WTC11 (cell line): ENCODE measurements around the gene TMEM43. TPM values are rescaled to one million over a fixed set of nuclear protein-coding genes. Genes with fewer than 3 reads are reported as not detected.

Experiments used
- ATAC-seq: fragments of 200-7000 bp; cut with Tn5 transposase; 2 replicates; pipeline ENCODE4 v1.10.0; 2021; ENCODE audit warnings: mild to moderate bottlenecking, moderate library complexity
- CTCF ChIA-PET: fragments of 300-600 bp; sonication (Branson Sonifier 250); formaldehyde crosslinking; loops from one replicate; lab custom pipeline; 2021; ENCODE audit warnings: antibody characterized with exemption; lab: Charles Lee
- POLR2A ChIA-PET: fragments of 350-600 bp; sonication (Branson Sonifier 250); formaldehyde crosslinking; loops from one replicate; lab custom pipeline; 2021; ENCODE audit warnings: antibody characterized with exemption; lab: Charles Lee
- DNase-seq: peaks from one replicate; pipeline ENCODE4 v3.0.0; 2021; ENCODE audit warnings: low spot score
- H3K27ac Mint-ChIP-seq: 2 replicates; pipeline ENCODE4 v1.8.0; 2021; ENCODE audit warnings: mixed read lengths
- H3K27me3 Mint-ChIP-seq: 2 replicates; pipeline ENCODE4 v1.8.0; 2021; ENCODE audit warnings: low read depth, mild to moderate bottlenecking, moderate library complexity, mixed read lengths
- H3K36me3 Mint-ChIP-seq: 2 replicates; pipeline ENCODE4 v1.8.0; 2021; ENCODE audit warnings: mixed read lengths
- H3K4me1 Mint-ChIP-seq: 2 replicates; pipeline ENCODE4 v1.8.0; 2022; ENCODE audit warnings: mixed read lengths
- H3K4me3 Mint-ChIP-seq: 2 replicates; pipeline ENCODE4 v1.8.0; 2021; ENCODE audit warnings: mild to moderate bottlenecking, moderate library complexity, mixed read lengths
- H3K9me3 Mint-ChIP-seq: 2 replicates; pipeline ENCODE4 v1.8.0; 2021; ENCODE audit warnings: mixed read lengths
- ELF4 ChIP-seq: sonication (generic); formaldehyde crosslinking; IDR thresholded peaks from 2 replicates; pipeline ENCODE4 v1.8.1; 2022; ENCODE audit warnings: low read depth, mild to moderate bottlenecking, moderate library complexity, missing genetic modification reagents
- ESRRA ChIP-seq: sonication (generic); formaldehyde crosslinking; IDR thresholded peaks from 2 replicates; pipeline ENCODE4 v1.8.1; 2022; ENCODE audit warnings: mild to moderate bottlenecking, missing genetic modification reagents, borderline replicate concordance
- GABPB1 ChIP-seq: sonication (generic); formaldehyde crosslinking; IDR thresholded peaks from 2 replicates; pipeline ENCODE4 v1.8.1; 2023; ENCODE audit warnings: mild to moderate bottlenecking, missing genetic modification reagents
- HMGA2 ChIP-seq: fragments of 250-450 bp; sonication (Bioruptor Pico); IDR thresholded peaks from 2 replicates; pipeline ENCODE4 v1.4.0; 2021; ENCODE audit warnings: mild to moderate bottlenecking, moderate library complexity
- JAZF1 ChIP-seq: fragments of 250-450 bp; sonication (Bioruptor Pico); IDR thresholded peaks from 2 replicates; pipeline ENCODE4 v1.9.0; 2021; ENCODE audit warnings: moderate library complexity, mild to moderate bottlenecking, inconsistent platforms
- NFE2L1 ChIP-seq: sonication (generic); formaldehyde crosslinking; IDR thresholded peaks from 2 replicates; pipeline ENCODE4 v1.8.1; 2023; ENCODE audit warnings: missing genetic modification reagents
- TEAD1 ChIP-seq: sonication (generic); formaldehyde crosslinking; IDR thresholded peaks from 2 replicates; pipeline ENCODE4 v1.8.0; 2022; ENCODE audit warnings: mild to moderate bottlenecking, missing genetic modification reagents
- TEAD4 ChIP-seq: sonication (generic); formaldehyde crosslinking; IDR thresholded peaks from 2 replicates; pipeline ENCODE4 v1.8.0; 2022; ENCODE audit warnings: mild to moderate bottlenecking, missing genetic modification reagents
- ZNF219 ChIP-seq: sonication (generic); formaldehyde crosslinking; IDR thresholded peaks from 2 replicates; pipeline ENCODE4 v1.8.0; 2023; ENCODE audit warnings: missing genetic modification reagents, mild to moderate bottlenecking, borderline replicate concordance
- ZNF416 ChIP-seq: fragments of 250-450 bp; sonication (Bioruptor Pico); IDR thresholded peaks from 2 replicates; pipeline ENCODE4 v1.9.0; 2021; ENCODE audit warnings: mild to moderate bottlenecking, inconsistent platforms
- total RNA-seq: library from RNA; stranded (reverse); gene quantifications from 3 replicates; pipeline ENCODE4 v1.2.3, GENCODE V29; 2021
- TF ChIP-seq, protein P1 (sequence below): sonication (generic); formaldehyde crosslinking; IDR thresholded peaks from 2 replicates; pipeline ENCODE4 v1.8.1; 2023; ENCODE audit warnings: mild to moderate bottlenecking, missing genetic modification reagents
- TF ChIP-seq, protein P2 (sequence below): sonication (generic); formaldehyde crosslinking; IDR thresholded peaks from 2 replicates; pipeline ENCODE4 v1.8.1; 2023; ENCODE audit warnings: mild to moderate bottlenecking, missing genetic modification reagents, moderate library complexity
- TF ChIP-seq, protein P3 (sequence below): sonication (generic); formaldehyde crosslinking; conservative IDR thresholded peaks from 2 replicates; pipeline ENCODE4 v1.8.1; 2022; ENCODE audit warnings: mild to moderate bottlenecking, missing genetic modification reagents
- TF ChIP-seq, protein P4 (sequence below): sonication (generic); formaldehyde crosslinking; IDR thresholded peaks from 2 replicates; pipeline ENCODE4 v1.8.0; 2023; ENCODE audit warnings: missing genetic modification reagents, mild to moderate bottlenecking, borderline replicate concordance
- TF ChIP-seq, protein P5 (sequence below): sonication (generic); formaldehyde crosslinking; IDR thresholded peaks from 2 replicates; pipeline ENCODE4 v1.8.1; 2023; ENCODE audit warnings: mild to moderate bottlenecking, missing genetic modification reagents, moderate library complexity
- TF ChIP-seq, protein P6 (sequence below): fragments of 250-450 bp; sonication (Bioruptor Pico); IDR thresholded peaks from 2 replicates; pipeline ENCODE4 v1.8.0; 2021; ENCODE audit warnings: mild to moderate bottlenecking
- TF ChIP-seq, protein P7 (sequence below): fragments of 250-450 bp; sonication (Bioruptor Pico); IDR thresholded peaks from 2 replicates; pipeline ENCODE4 v1.9.0; 2021; ENCODE audit warnings: mild to moderate bottlenecking, borderline replicate concordance
- TF ChIP-seq, protein P8 (sequence below): fragments of 200-600 bp; IDR thresholded peaks from 2 replicates; pipeline ENCODE4 v1.8.0; 2022; ENCODE audit warnings: antibody characterized with exemption

TMEM43 gene
- total RNA-seq, 1 experiment from 2014 or later = 27.7 TPM

DNA sequence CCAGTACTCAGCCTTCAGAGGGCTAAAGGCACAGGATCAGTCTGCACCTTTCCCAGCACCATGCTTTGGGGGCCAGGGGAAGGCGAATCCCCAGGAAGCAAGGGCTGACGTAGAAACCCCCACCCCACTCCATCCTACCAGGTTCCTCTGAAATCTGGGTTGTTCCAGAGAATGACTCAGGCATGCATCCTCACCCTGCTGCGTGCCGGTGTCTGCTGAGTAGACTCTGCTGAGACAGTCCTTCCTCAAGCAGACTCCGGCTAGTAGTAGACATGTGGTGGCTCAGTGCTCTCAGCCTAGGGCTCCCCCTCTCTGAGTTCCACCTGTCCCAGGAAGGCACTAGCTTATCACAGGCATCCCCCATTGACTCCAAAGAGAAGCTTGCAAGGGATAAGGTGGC is 9.0 kb downstream of the TMEM43 start (continued):
- TF ChIP-seq, protein P1, sequence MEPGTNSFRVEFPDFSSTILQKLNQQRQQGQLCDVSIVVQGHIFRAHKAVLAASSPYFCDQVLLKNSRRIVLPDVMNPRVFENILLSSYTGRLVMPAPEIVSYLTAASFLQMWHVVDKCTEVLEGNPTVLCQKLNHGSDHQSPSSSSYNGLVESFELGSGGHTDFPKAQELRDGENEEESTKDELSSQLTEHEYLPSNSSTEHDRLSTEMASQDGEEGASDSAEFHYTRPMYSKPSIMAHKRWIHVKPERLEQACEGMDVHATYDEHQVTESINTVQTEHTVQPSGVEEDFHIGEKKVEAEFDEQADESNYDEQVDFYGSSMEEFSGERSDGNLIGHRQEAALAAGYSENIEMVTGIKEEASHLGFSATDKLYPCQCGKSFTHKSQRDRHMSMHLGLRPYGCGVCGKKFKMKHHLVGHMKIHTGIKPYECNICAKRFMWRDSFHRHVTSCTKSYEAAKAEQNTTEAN (CRISPR knock-in tag) = no peak
- TF ChIP-seq, protein P2, sequence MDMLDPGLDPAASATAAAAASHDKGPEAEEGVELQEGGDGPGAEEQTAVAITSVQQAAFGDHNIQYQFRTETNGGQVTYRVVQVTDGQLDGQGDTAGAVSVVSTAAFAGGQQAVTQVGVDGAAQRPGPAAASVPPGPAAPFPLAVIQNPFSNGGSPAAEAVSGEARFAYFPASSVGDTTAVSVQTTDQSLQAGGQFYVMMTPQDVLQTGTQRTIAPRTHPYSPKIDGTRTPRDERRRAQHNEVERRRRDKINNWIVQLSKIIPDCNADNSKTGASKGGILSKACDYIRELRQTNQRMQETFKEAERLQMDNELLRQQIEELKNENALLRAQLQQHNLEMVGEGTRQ = no peak
- TF ChIP-seq TEAD4 = no peak
- TF ChIP-seq, protein P3, sequence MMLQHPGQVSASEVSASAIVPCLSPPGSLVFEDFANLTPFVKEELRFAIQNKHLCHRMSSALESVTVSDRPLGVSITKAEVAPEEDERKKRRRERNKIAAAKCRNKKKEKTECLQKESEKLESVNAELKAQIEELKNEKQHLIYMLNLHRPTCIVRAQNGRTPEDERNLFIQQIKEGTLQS (CRISPR knock-in tag) = no peak
- TF ChIP-seq, protein P4, sequence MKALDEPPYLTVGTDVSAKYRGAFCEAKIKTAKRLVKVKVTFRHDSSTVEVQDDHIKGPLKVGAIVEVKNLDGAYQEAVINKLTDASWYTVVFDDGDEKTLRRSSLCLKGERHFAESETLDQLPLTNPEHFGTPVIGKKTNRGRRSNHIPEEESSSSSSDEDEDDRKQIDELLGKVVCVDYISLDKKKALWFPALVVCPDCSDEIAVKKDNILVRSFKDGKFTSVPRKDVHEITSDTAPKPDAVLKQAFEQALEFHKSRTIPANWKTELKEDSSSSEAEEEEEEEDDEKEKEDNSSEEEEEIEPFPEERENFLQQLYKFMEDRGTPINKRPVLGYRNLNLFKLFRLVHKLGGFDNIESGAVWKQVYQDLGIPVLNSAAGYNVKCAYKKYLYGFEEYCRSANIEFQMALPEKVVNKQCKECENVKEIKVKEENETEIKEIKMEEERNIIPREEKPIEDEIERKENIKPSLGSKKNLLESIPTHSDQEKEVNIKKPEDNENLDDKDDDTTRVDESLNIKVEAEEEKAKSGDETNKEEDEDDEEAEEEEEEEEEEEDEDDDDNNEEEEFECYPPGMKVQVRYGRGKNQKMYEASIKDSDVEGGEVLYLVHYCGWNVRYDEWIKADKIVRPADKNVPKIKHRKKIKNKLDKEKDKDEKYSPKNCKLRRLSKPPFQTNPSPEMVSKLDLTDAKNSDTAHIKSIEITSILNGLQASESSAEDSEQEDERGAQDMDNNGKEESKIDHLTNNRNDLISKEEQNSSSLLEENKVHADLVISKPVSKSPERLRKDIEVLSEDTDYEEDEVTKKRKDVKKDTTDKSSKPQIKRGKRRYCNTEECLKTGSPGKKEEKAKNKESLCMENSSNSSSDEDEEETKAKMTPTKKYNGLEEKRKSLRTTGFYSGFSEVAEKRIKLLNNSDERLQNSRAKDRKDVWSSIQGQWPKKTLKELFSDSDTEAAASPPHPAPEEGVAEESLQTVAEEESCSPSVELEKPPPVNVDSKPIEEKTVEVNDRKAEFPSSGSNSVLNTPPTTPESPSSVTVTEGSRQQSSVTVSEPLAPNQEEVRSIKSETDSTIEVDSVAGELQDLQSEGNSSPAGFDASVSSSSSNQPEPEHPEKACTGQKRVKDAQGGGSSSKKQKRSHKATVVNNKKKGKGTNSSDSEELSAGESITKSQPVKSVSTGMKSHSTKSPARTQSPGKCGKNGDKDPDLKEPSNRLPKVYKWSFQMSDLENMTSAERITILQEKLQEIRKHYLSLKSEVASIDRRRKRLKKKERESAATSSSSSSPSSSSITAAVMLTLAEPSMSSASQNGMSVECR (CRISPR knock-in tag) = no peak

DNA sequence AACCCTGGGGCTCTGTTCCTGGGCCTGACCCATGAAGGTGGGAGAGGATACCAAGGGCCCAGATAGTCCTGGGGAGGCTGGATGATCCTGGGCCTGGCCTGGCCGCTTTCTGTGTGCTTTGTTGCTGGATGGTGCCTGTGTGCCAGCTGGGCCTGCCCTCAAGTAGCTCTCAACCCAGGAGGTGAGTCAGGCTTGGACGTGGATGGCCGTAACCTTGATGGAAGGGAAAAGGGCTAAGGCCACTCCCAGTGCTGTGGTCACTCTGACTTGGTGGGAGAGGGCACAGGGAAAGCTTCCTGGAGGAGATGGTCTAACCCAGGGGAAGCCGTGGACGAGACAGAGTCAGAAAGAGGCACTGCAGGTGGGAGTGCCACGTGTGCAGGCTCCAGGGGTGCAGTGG is 9.4 kb downstream of the TMEM43 start:
- H3K27ac Mint-ChIP-seq = no peak overlapping the region
- ChIA-PET CTCF (interaction anchor here (1.3 to 1.5 kb wide), 2 partner anchors 69 to 238 kb away, joined by 4 read pairs; no protein-coding TSS in a partner anchor), POLR2A (no interaction called here)
- H3K4me1 Mint-ChIP-seq = no peaks in the 10 kb centered on the region
- ATAC-seq (no peak), DNase-seq (no peak)
- no peaks in the 10 kb centered on the region for H3K9me3 Mint-ChIP-seq
- H3K27me3 Mint-ChIP-seq = no peaks in the 10 kb centered on the region
- peaks cover 38% of the 10 kb centered on the region for H3K36me3 Mint-ChIP-seq
- H3K4me3 Mint-ChIP-seq = no peak overlapping the region
- TF ChIP-seq ZNF219 (CRISPR knock-in tag) (no peak), NFE2L1 (CRISPR knock-in tag) (no peak), HMGA2 (no peak), JAZF1 (CRISPR knock-in tag) (no peak), ELF4 (CRISPR knock-in tag) (no peak), ZNF416 (CRISPR knock-in tag) (no peak), GABPB1 (no peak), ESRRA (CRISPR knock-in tag) (no peak), TEAD1 (CRISPR knock-in tag) (no peak)
- TF ChIP-seq, protein P5, sequence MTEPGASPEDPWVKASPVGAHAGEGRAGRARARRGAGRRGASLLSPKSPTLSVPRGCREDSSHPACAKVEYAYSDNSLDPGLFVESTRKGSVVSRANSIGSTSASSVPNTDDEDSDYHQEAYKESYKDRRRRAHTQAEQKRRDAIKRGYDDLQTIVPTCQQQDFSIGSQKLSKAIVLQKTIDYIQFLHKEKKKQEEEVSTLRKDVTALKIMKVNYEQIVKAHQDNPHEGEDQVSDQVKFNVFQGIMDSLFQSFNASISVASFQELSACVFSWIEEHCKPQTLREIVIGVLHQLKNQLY (CRISPR knock-in tag) = no peak
- TF ChIP-seq, protein P1 (CRISPR knock-in tag) = no peak
- TF ChIP-seq, protein P6, sequence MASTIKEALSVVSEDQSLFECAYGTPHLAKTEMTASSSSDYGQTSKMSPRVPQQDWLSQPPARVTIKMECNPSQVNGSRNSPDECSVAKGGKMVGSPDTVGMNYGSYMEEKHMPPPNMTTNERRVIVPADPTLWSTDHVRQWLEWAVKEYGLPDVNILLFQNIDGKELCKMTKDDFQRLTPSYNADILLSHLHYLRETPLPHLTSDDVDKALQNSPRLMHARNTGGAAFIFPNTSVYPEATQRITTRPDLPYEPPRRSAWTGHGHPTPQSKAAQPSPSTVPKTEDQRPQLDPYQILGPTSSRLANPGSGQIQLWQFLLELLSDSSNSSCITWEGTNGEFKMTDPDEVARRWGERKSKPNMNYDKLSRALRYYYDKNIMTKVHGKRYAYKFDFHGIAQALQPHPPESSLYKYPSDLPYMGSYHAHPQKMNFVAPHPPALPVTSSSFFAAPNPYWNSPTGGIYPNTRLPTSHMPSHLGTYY = no peak
- TF ChIP-seq, protein P7, sequence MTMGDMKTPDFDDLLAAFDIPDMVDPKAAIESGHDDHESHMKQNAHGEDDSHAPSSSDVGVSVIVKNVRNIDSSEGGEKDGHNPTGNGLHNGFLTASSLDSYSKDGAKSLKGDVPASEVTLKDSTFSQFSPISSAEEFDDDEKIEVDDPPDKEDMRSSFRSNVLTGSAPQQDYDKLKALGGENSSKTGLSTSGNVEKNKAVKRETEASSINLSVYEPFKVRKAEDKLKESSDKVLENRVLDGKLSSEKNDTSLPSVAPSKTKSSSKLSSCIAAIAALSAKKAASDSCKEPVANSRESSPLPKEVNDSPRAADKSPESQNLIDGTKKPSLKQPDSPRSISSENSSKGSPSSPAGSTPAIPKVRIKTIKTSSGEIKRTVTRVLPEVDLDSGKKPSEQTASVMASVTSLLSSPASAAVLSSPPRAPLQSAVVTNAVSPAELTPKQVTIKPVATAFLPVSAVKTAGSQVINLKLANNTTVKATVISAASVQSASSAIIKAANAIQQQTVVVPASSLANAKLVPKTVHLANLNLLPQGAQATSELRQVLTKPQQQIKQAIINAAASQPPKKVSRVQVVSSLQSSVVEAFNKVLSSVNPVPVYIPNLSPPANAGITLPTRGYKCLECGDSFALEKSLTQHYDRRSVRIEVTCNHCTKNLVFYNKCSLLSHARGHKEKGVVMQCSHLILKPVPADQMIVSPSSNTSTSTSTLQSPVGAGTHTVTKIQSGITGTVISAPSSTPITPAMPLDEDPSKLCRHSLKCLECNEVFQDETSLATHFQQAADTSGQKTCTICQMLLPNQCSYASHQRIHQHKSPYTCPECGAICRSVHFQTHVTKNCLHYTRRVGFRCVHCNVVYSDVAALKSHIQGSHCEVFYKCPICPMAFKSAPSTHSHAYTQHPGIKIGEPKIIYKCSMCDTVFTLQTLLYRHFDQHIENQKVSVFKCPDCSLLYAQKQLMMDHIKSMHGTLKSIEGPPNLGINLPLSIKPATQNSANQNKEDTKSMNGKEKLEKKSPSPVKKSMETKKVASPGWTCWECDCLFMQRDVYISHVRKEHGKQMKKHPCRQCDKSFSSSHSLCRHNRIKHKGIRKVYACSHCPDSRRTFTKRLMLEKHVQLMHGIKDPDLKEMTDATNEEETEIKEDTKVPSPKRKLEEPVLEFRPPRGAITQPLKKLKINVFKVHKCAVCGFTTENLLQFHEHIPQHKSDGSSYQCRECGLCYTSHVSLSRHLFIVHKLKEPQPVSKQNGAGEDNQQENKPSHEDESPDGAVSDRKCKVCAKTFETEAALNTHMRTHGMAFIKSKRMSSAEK = no peak
- TF ChIP-seq, protein P8, sequence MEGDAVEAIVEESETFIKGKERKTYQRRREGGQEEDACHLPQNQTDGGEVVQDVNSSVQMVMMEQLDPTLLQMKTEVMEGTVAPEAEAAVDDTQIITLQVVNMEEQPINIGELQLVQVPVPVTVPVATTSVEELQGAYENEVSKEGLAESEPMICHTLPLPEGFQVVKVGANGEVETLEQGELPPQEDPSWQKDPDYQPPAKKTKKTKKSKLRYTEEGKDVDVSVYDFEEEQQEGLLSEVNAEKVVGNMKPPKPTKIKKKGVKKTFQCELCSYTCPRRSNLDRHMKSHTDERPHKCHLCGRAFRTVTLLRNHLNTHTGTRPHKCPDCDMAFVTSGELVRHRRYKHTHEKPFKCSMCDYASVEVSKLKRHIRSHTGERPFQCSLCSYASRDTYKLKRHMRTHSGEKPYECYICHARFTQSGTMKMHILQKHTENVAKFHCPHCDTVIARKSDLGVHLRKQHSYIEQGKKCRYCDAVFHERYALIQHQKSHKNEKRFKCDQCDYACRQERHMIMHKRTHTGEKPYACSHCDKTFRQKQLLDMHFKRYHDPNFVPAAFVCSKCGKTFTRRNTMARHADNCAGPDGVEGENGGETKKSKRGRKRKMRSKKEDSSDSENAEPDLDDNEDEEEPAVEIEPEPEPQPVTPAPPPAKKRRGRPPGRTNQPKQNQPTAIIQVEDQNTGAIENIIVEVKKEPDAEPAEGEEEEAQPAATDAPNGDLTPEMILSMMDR = no peak
